ENCODE results near the gene TC2N. TPM values are rescaled to one million over a fixed set of nuclear protein-coding genes. Genes with fewer than 3 reads are reported as not detected.
A peak's percentile ranks its signal among the peaks of the same experiment; 100 is the strongest.

TC2N gene
- total and polyA plus RNA-seq, 4 donors: 0.62 to 6.4 (median 1.6) TPM

DNA sequence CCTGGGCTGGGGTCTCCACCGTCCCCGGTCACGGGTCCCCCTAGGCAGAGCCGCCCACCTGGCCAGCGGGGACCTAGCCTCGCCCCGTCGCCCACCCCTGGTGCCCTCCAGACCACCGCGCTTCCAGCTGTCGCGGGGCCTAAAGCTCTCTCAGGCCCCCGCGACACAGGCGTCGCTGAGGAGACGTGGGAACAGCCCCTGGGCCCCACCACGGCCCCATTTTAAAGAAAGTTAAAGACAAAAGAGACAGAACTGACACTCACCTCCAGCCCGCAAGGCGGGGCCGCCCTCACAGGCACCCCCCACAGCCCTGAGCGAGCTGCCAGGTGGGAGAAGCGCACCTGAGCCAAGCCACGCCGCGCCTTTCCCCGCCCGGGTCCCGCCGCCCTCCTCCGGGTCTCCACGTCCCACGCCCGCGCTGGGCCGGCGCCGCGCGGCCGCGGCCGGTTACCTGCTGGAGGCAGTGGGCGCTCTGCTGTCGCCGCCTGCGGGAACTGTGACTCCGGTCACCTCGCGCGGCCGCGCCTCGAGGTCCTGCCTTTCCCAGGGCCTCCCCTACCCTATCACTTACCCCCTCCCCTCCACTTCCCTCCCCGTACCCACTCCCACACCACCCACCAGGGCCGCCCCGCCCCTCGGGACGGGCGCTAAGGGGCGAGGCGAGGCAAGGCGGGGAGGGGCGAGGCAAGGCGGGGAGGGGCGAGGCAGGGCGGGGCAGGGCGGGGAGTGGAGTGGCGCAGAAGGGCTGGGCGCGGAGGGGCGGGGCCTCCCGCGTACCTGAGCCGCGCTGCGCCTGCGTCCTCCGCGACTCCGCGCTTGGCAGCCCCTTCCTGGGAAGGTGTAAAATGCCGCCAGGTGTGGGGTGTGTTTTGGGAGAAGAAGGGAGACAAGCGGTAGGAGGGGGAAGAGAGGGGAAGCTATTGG, 31.2 kb downstream of the TC2N start:
- peak overlapping the region; percentile 28 to 32 for H3K9ac ChIP-seq (ENCODE audit: low read depth in 1 of 2, low read length in 2 of 2)
- H3K27ac ChIP-seq (ENCODE audit: low read depth in 1 of 2, low read length in 2 of 2): peak overlapping the region; percentile 48 to 50
- H3K9me3 ChIP-seq (ENCODE audit: control insufficient read depth in 4 of 4, low read length in 3 of 4): no peaks in the 10 kb centered on the region
- 4% methylated on average over 84 of the region's 84 CpGs for WGBS
- H3K27me3 ChIP-seq (ENCODE audit: control insufficient read depth in 4 of 4, insufficient read depth in 4 of 4, low read length in 3 of 4): peaks cover 0 to 3% (median 0%) of the 10 kb centered on the region in 4 donors
- DNase-seq (ENCODE audit: low spot score): peak; percentile 39
- no peaks in the 10 kb centered on the region for H3K36me3 ChIP-seq (ENCODE audit: control insufficient read depth in 4 of 4, insufficient read depth in 3 of 4, low read depth in 1 of 4, low read length in 3 of 4)
- peaks cover 0 to 12% (median 5%) of the 10 kb centered on the region in 4 donors for H3K4me1 ChIP-seq (ENCODE audit: control insufficient read depth in 4 of 4, insufficient read depth in 4 of 4, low read length in 3 of 4)
- TF ChIP-seq SP1 (IDR thresholded peaks at IDR 0.05): no peak
- TF ChIP-seq RAD21 (IDR thresholded peaks at IDR 0.05): no peak
- TF ChIP-seq EGR1 (IDR thresholded peaks at IDR 0.05; ENCODE audit: low read depth in 2 of 2): no peak
- H3K4me3 ChIP-seq (ENCODE audit: low read depth in 1 of 3, low read length in 3 of 3): peak overlapping the region in 2 of 3 donors; percentile 57 to 60

DNA sequence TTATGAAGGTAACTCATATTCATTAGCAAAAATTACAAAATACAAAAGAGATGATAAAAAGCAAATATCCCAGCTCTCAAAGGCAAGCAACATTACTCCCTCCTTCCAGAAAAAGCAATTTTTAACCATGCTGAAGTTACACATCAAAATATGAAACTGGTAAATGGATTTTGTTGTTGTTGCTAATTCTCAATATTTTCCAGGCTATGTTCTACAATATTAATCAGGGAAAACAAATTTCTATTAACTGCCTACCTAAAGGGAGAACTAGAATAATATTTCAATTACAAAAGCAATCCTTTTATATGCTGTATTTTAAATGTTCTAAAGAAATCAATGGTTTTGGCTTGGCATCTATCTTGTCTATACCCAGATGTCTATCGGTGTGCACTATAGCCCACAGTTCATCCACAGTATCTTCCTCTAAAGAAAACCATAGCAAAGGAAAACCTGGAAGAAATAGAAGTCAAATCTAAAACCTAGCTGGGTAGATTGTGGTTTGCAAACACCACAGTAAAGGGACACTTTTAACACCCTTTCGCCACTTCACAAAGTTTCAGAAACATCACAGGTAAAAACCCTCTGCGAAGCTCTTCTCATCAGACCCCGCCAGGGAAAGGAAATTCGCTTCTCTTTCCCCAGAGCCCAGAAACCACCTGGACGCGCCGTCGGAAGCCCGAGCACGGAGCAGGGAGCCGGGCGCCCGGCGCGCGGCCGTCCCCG, 32.0 kb downstream of the TC2N start:
- no peak for DNase-seq (ENCODE audit: low spot score)
- no peaks in the 10 kb centered on the region for H3K36me3 ChIP-seq (ENCODE audit: control insufficient read depth in 4 of 4, insufficient read depth in 3 of 4, low read depth in 1 of 4, low read length in 3 of 4)
- TF ChIP-seq EGR1 (IDR thresholded peaks at IDR 0.05; ENCODE audit: low read depth in 2 of 2) (no peak), SP1 (IDR thresholded peaks at IDR 0.05) (no peak), GABPA (IDR thresholded peaks at IDR 0.05 in 1 of 2, conservative IDR thresholded peaks at IDR 0.05 in 1 of 2) (no peak), JUND (IDR thresholded peaks at IDR 0.05) (no peak), HNF4G (IDR thresholded peaks at IDR 0.05) (no peak), HNF4A (conservative IDR thresholded peaks at IDR 0.05) (no peak)
- TF ChIP-seq, protein P1, sequence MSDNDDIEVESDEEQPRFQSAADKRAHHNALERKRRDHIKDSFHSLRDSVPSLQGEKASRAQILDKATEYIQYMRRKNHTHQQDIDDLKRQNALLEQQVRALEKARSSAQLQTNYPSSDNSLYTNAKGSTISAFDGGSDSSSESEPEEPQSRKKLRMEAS (IDR thresholded peaks at IDR 0.05): no peak
- H3K27ac ChIP-seq (ENCODE audit: low read depth in 1 of 2, low read length in 2 of 2): peak overlapping the region; percentile 48 to 50
- H3K4me3 ChIP-seq (ENCODE audit: low read depth in 1 of 3, low read length in 3 of 3): peak overlapping the region in 2 of 3 donors; percentile 50 to 60
- no peaks in the 10 kb centered on the region for H3K9me3 ChIP-seq (ENCODE audit: control insufficient read depth in 4 of 4, low read length in 3 of 4)
- peaks cover 0 to 7% (median 0%) of the 10 kb centered on the region in 4 donors for H3K27me3 ChIP-seq (ENCODE audit: control insufficient read depth in 4 of 4, insufficient read depth in 4 of 4, low read length in 3 of 4)
- peaks cover 0 to 12% (median 5%) of the 10 kb centered on the region in 4 donors for H3K4me1 ChIP-seq (ENCODE audit: control insufficient read depth in 4 of 4, insufficient read depth in 4 of 4, low read length in 3 of 4)
- H3K9ac ChIP-seq (ENCODE audit: low read depth in 1 of 2, low read length in 2 of 2): peak overlapping the region in 1 of 2 donors; percentile 32
- 15% methylated on average over 19 of the region's 19 CpGs for WGBS

DNA sequence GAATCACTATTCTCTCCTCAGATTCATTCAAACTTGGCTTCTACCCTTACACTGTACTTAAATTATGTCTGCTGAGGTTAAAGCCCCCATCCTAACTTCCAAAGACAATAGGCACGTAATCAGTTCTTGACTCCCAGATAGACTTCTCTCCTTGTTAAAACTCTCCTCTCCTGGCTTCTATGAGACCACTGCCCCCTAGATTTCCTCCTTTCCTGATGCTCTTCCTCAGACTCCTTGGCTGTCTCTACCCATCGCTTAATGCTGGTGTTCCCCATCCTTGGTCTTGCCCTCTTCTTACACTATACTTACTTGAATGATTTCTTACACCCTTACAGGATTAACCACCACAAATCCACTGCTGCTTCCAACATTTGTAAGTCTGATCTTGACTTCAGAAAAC, 32.8 kb downstream of the TC2N start:
- no peaks in the 10 kb centered on the region for H3K9me3 ChIP-seq (ENCODE audit: control insufficient read depth in 4 of 4, low read length in 3 of 4)
- H3K27me3 ChIP-seq (ENCODE audit: control insufficient read depth in 4 of 4, insufficient read depth in 4 of 4, low read length in 3 of 4): peaks cover 0 to 7% (median 0%) of the 10 kb centered on the region in 4 donors
- TF ChIP-seq HNF4A (conservative IDR thresholded peaks at IDR 0.05) (no peak), RAD21 (IDR thresholded peaks at IDR 0.05) (no peak), TAF1 (conservative IDR thresholded peaks at IDR 0.05) (no peak), YY1 (IDR thresholded peaks at IDR 0.05) (no peak), FOXA1 (IDR thresholded peaks at IDR 0.05) (no peak), EGR1 (IDR thresholded peaks at IDR 0.05; ENCODE audit: low read depth in 2 of 2) (no peak), RXRA (IDR thresholded peaks at IDR 0.05) (no peak), HNF4G (IDR thresholded peaks at IDR 0.05) (no peak)
- TF ChIP-seq, protein P2, sequence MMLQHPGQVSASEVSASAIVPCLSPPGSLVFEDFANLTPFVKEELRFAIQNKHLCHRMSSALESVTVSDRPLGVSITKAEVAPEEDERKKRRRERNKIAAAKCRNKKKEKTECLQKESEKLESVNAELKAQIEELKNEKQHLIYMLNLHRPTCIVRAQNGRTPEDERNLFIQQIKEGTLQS (IDR thresholded peaks at IDR 0.05): no peak
- TF ChIP-seq, protein P3, sequence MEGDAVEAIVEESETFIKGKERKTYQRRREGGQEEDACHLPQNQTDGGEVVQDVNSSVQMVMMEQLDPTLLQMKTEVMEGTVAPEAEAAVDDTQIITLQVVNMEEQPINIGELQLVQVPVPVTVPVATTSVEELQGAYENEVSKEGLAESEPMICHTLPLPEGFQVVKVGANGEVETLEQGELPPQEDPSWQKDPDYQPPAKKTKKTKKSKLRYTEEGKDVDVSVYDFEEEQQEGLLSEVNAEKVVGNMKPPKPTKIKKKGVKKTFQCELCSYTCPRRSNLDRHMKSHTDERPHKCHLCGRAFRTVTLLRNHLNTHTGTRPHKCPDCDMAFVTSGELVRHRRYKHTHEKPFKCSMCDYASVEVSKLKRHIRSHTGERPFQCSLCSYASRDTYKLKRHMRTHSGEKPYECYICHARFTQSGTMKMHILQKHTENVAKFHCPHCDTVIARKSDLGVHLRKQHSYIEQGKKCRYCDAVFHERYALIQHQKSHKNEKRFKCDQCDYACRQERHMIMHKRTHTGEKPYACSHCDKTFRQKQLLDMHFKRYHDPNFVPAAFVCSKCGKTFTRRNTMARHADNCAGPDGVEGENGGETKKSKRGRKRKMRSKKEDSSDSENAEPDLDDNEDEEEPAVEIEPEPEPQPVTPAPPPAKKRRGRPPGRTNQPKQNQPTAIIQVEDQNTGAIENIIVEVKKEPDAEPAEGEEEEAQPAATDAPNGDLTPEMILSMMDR (IDR thresholded peaks at IDR 0.05; ENCODE audit: low read depth, low read length, missing input control): no peak
- TF ChIP-seq, protein P4, sequence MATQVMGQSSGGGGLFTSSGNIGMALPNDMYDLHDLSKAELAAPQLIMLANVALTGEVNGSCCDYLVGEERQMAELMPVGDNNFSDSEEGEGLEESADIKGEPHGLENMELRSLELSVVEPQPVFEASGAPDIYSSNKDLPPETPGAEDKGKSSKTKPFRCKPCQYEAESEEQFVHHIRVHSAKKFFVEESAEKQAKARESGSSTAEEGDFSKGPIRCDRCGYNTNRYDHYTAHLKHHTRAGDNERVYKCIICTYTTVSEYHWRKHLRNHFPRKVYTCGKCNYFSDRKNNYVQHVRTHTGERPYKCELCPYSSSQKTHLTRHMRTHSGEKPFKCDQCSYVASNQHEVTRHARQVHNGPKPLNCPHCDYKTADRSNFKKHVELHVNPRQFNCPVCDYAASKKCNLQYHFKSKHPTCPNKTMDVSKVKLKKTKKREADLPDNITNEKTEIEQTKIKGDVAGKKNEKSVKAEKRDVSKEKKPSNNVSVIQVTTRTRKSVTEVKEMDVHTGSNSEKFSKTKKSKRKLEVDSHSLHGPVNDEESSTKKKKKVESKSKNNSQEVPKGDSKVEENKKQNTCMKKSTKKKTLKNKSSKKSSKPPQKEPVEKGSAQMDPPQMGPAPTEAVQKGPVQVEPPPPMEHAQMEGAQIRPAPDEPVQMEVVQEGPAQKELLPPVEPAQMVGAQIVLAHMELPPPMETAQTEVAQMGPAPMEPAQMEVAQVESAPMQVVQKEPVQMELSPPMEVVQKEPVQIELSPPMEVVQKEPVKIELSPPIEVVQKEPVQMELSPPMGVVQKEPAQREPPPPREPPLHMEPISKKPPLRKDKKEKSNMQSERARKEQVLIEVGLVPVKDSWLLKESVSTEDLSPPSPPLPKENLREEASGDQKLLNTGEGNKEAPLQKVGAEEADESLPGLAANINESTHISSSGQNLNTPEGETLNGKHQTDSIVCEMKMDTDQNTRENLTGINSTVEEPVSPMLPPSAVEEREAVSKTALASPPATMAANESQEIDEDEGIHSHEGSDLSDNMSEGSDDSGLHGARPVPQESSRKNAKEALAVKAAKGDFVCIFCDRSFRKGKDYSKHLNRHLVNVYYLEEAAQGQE (IDR thresholded peaks at IDR 0.05): no peak
- peaks cover 0 to 12% (median 5%) of the 10 kb centered on the region in 4 donors for H3K4me1 ChIP-seq (ENCODE audit: control insufficient read depth in 4 of 4, insufficient read depth in 4 of 4, low read length in 3 of 4)
- no peak overlapping the region for H3K27ac ChIP-seq (ENCODE audit: low read depth in 1 of 2, low read length in 2 of 2)
- no peaks in the 10 kb centered on the region for H3K36me3 ChIP-seq (ENCODE audit: control insufficient read depth in 4 of 4, insufficient read depth in 3 of 4, low read depth in 1 of 4, low read length in 3 of 4)
- no peak overlapping the region for H3K4me3 ChIP-seq (ENCODE audit: low read depth in 1 of 3, low read length in 3 of 3)
- 64% methylated on average over 2 of the region's 2 CpGs for WGBS
- no peak for DNase-seq (ENCODE audit: low spot score)
- H3K9ac ChIP-seq (ENCODE audit: low read depth in 1 of 2, low read length in 2 of 2): no peak overlapping the region
